ENCODE data around the gene OCA2. TPM values are rescaled to one million over a fixed set of nuclear protein-coding genes. Genes with fewer than 3 reads are reported as not detected.

The OCA2 gene
- total RNA-seq, 4 donors from 2014 or later, result 0.19 to 1.1 TPM; not detected in 2

- no peak for ATAC-seq (ENCODE audit: low FRiP score)
- DNase-seq (ENCODE audit: low spot score), result no peak
- no peak for TF ChIP-seq CTCF (IDR thresholded peaks at IDR 0.05)
These were observed 165.6 kb downstream of the OCA2 start for GRCh38 chr15:27933562-27933961.

GRCh38 chr15:27932600-27932999 is 166.5 kb downstream of the OCA2 start:
- no peak for TF ChIP-seq CTCF (IDR thresholded peaks at IDR 0.05)
- ATAC-seq (ENCODE audit: low FRiP score) (no peak), DNase-seq (ENCODE audit: low spot score) (no peak)

- ATAC-seq (ENCODE audit: low FRiP score) (no peak), DNase-seq (ENCODE audit: low spot score) (no peak)
- no peak for TF ChIP-seq CTCF (IDR thresholded peaks at IDR 0.05)
These were observed 170.7 kb downstream of the OCA2 start for GRCh38 chr15:27928386-27928785.

GRCh38 chr15:27912283-27912682 is 186.8 kb downstream of the OCA2 start:
- no peak for TF ChIP-seq CTCF (IDR thresholded peaks at IDR 0.05)
- no peak for DNase-seq (ENCODE audit: low spot score)
- ATAC-seq (ENCODE audit: low FRiP score), result no peak

- ATAC-seq (ENCODE audit: low FRiP score), result no peak
- TF ChIP-seq CTCF (IDR thresholded peaks at IDR 0.05), result no peak
- DNase-seq (ENCODE audit: low spot score), result no peak
These were observed 192.3 kb downstream of the OCA2 start for GRCh38 chr15:27906802-27907201.

- no peak for ATAC-seq (ENCODE audit: low FRiP score)
- no peak for TF ChIP-seq CTCF (IDR thresholded peaks at IDR 0.05)
- DNase-seq (ENCODE audit: low spot score), result no peak
These were observed 195.7 kb downstream of the OCA2 start for GRCh38 chr15:27903405-27903804.

GRCh38 chr15:27902680-27903385 is 196.3 kb downstream of the OCA2 start:
- TF ChIP-seq CTCF (IDR thresholded peaks at IDR 0.05), result no peak
- DNase-seq (ENCODE audit: low spot score) (no peak), ATAC-seq (ENCODE audit: low FRiP score) (no peak)

Measured in omental fat pad (tissue), 4 donors.